Adrenal gland (tissue), 12 donors: ENCODE data around the gene ABHD18. TPM values are rescaled to one million over a fixed set of nuclear protein-coding genes. Genes with fewer than 3 reads are reported as not detected.

Experiments
- DNase-seq, 7 donors: peaks; one replicate each; pipeline ENCODE4 v3.0.0-alpha.2; 2019 to 2020
- H3K27ac ChIP-seq, 5 donors: fragments of 200-600 bp; sonication (generic) in 4 of 5; 1 replicate in 3 of 5; 2 replicates in 2 of 5; pipeline versions ENCODE4 v1.5.1 to v1.8.0; 2016 to 2020; ENCODE audit warnings: mild to moderate bottlenecking in 1 of 5
- H3K27me3 ChIP-seq: fragments of 200-600 bp; 2 replicates; pipeline ENCODE4 v1.8.0; 2021
- H3K36me3 ChIP-seq, 2 donors: fragments of 200-600 bp; replicated peaks in 1 of 2; 1 replicate in 1 of 2; 2 replicates in 1 of 2; pipeline versions ENCODE4 v1.5.1 to v1.8.0; 2018 to 2022
- H3K4me1 ChIP-seq, 2 donors: fragments of 200-600 bp; replicated peaks in 1 of 2; 1 replicate in 1 of 2; 2 replicates in 1 of 2; pipeline versions ENCODE4 v1.5.1 to v1.8.0; 2018 to 2021
- H3K4me3 ChIP-seq, 4 donors: fragments of 200-600 bp; sonication (generic) in 3 of 4; one replicate each; pipeline ENCODE4 v1.5.1; 2016 to 2018
- H3K9me3 ChIP-seq, 3 donors: fragments of 200-600 bp; sonication (generic) in 1 of 3; replicated peaks in 1 of 3; 1 replicate in 2 of 3; 2 replicates in 1 of 3; pipeline versions ENCODE4 v1.5.1 to v1.8.0; 2016 to 2021
- CTCF ChIP-seq, 6 experiments: fragments of 450-650 bp in 4 of 6; fragments of 200-600 bp in 2 of 6; sonication (generic) in 1 of 6; IDR thresholded peaks; 1 replicate in 5 of 6; 2 replicates in 1 of 6; pipeline versions ENCODE4 v1.5.1 to v1.8.0; 2016 to 2021; ENCODE audit warnings: antibody characterized with exemption in 6 of 6, mild to moderate bottlenecking in 2 of 6, moderate library complexity in 1 of 6
- POLR2A ChIP-seq, 2 donors: fragments of 450-650 bp; IDR thresholded peaks; one replicate each; pipeline ENCODE4 v1.6.1; 2017; ENCODE audit warnings: antibody characterized with exemption in 2 of 2, mild to moderate bottlenecking in 2 of 2, moderate library complexity in 1 of 2
- WGBS, 4 donors: extraction: QIAGEN DNeasy Blood & Tissue Kit in 2 of 4; methylation state at CpG; one replicate each; pipeline versions ENCODE4 v1.1.5 to v1.1.7; 2013 to 2017; 5-methylcytosine and 5-hydroxymethylcytosine counted together
- intact Hi-C, 2 donors: fragments of 100-400 bp; cut with DNase I; formaldehyde crosslinking; loops; one replicate each; pipeline versions ENCODE4 v1.14.1 to v1.15.0; 2022 to 2023
- polyA plus RNA-seq, 3 donors: library from polyadenylated mRNA; stranded (reverse); fragments of 200-250 nt in 2 of 3; fragments of 350-450 nt in 1 of 3; fragmentation: Illumina TruSeq in 1 of 3; extraction: RNeasy Lipid Tissue Mini Kit (QIAGEN cat#74804) in 1 of 3; gene quantifications; one replicate each; pipeline ENCODE4 v1.2.3, GENCODE V29; 2013 to 2014
- total RNA-seq, 9 donors: library from RNA; depleted of rRNA in 4 of 9; stranded (reverse); fragments of >200 nt in 4 of 9; fragments of 120-200 nt in 1 of 9; fragmentation: NEBNext Ultra II Directional in 1 of 9; extraction: Animal tissue kit (Norgen Biotek cat#: 25700) in 1 of 9; gene quantifications; one replicate each; pipeline versions ENCODE4 v1.1.0 to v1.2.4, GENCODE V29; 2013 to 2023
- donor health status: healthy with polysubstance abuse.
- donor health status: Bipolar disorder and iron deficiency.
- donor health status: DM: yes; HTN: yes; CAD: no.
- donor health status: DM: no; HTN: no; CAD: no.
- donor health status: DM: no; HTN: no; CAD: no.
- donor health status: DM: yes; HTN: yes; CAD: no.

ABHD18 gene
- total and polyA plus RNA-seq, 12 donors, result 4.7 to 25.6 (median 9.4) TPM

DNA sequence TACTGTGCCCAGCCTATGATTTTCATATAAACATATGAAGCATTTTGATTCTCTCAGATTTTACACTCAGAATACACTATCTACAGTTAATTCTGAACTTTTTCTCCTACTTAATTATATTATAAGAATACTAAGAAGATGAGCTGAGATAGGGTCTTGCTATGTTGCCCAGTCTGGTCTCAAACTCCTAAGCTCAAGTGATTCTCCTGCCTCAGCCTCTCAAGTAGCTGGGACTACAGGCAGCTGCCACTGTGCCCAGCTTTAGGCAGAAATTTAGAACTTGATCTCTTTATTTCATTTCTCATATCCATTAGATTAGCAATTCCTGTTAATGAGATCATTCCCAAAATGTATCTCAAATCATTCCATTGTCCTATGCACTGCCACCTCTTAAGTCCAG lies 91.2 kb downstream of the ABHD18 start:
- no peaks in the 10 kb centered on the region for H3K36me3 ChIP-seq
- H3K27ac ChIP-seq, result no peak overlapping the region
- no peaks in the 10 kb centered on the region for H3K27me3 ChIP-seq
- H3K4me3 ChIP-seq, result no peak overlapping the region
- intact Hi-C loops, result loop anchor here in 1 of 2 donors (10.0 kb wide), 1 partner anchor 92 kb away; the partner anchor contains the start of genes ABHD18 and MFSD8
- TF ChIP-seq CTCF (IDR thresholded peaks at IDR 0.05), result no peak
- no peak for TF ChIP-seq POLR2A (IDR thresholded peaks at IDR 0.05)
- no peaks in the 10 kb centered on the region for H3K9me3 ChIP-seq
- no peaks in the 10 kb centered on the region for H3K4me1 ChIP-seq
- no peak for DNase-seq

GRCh38 chr4:128060121-128060698 lies 95.0 kb downstream of the ABHD18 start:
- no peak for TF ChIP-seq CTCF (IDR thresholded peaks at IDR 0.05)
- no peak for TF ChIP-seq POLR2A (IDR thresholded peaks at IDR 0.05)
- WGBS, 4 donors, result 13 to 27% (median 21%) methylated on average over 21 of the region's 21 CpGs
- Histone ChIP-seq H3K9me3 (no peaks in the 10 kb centered on the region), H3K27me3 (no peaks in the 10 kb centered on the region), H3K4me3 (peak overlapping the region in 3 of 4 donors; percentile 45 to 92 (median 48)), H3K27ac (peak overlapping the region; percentile 87 to 99 (median 98)), H3K4me1 (peaks cover 5% of the 10 kb centered on the region in 2 donors), H3K36me3 (no peaks in the 10 kb centered on the region)
- intact Hi-C loops, result no loop called here
- no peak for DNase-seq

DNA sequence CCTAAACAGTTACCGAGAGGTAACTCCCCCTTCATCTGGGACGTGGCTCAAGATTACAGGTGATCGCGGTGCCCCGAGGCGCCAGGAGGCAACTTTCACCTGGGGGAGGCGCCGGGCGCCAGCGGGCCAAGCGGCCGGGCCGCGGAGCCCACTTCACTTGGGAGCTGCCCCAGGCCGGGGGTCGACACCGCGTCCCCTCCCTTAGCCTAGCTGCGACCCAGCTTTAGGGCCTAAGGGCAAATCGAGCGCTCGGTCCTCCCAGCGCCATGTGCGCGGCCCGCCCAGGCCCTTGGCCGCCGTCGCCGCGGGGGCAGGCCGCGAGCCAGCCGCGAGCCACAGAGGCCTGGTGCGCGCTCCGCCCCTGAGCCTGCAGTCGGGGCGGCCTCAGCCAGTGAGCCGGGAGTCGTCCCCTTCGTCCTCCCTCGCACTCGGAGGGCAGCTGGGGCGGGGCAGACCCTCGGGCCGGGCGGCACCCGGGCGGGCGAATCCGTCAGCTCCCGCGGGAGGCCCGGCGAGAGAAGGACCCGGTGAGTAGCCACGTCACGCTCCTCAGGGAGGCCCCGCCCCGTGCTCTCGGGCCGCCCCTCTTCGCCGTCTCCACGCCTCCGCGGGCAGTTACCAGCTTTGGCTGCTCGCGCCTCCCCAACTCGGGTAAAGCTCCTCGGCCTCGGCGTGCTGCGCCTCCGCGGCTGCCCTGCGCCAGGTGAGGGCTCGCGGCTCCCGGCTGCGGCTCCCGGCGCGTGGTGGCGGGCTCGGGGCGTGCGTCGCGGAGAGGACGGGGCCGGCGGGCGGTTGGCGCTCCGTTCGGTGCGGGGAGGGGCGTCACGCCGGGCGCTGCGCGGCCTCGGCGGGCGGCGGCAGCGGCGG lies 95.7 kb downstream of the ABHD18 start, which contains the start of gene LARP1B:
Gene LARP1B, plus strand, starts transcription at position 614 of the 867 bp plus-strand sequence. CDS start 13,640 bp downstream, outside the sequence.
- peak; percentile 96 to 98 (median 97) for DNase-seq
- peak; percentile 84 to 97 for TF ChIP-seq POLR2A (IDR thresholded peaks at IDR 0.05)
- TF ChIP-seq CTCF (IDR thresholded peaks at IDR 0.05), result peak in 1 of 6 experiments; percentile 4

More for the DNA sequence above, 95.7 kb downstream of the ABHD18 start, which contains the start of gene LARP1B:
- intact Hi-C loops, result no loop called here
- Histone ChIP-seq H3K9me3 (no peaks in the 10 kb centered on the region), H3K27ac (peak within 1 kb of the TSS; percentile 87 to 99 (median 98)), H3K36me3 (no peaks in the 10 kb centered on the region), H3K4me3 (peak within 1 kb of the TSS; percentile 48 to 93 (median 74)), H3K4me1 (peaks cover 5% of the 10 kb centered on the region in 2 donors), H3K27me3 (no peaks in the 10 kb centered on the region)
- 0 to 1% (median 0%) methylated on average over 13 to 112 of the region's 112 CpGs for WGBS, 4 donors
